Naive thymus-derived CD4-positive, alpha-beta T cell (primary cell): ENCODE data around the gene CNIH4. TPM values are rescaled to one million over a fixed set of nuclear protein-coding genes. Genes with fewer than 3 reads are reported as not detected.
A peak's percentile ranks its signal among the peaks of the same experiment; 100 is the strongest.

ENCODE experiments used
- ATAC-seq: fragments of 150-1000 bp; cut with Tn5 transposase; 2 replicates; pipeline ENCODE4 v1.10.0; 2021; ENCODE audit warnings: mild to moderate bottlenecking, moderate library complexity
- CTCF ChIA-PET: fragments of 350-600 bp; sonication (Branson Sonifier 250); formaldehyde crosslinking; loops from one replicate; lab custom pipeline; 2021; ENCODE audit warnings: antibody characterized with exemption; lab: Charles Lee
- POLR2A ChIA-PET: fragments of 350-600 bp; sonication (Branson Sonifier 250); formaldehyde crosslinking; loops from one replicate; lab custom pipeline; 2021; ENCODE audit warnings: antibody characterized with exemption, inconsistent platforms; lab: Charles Lee
- DNase-seq, 9 donors: peaks; one replicate each; pipeline versions ENCODE4 v3.0.0 to v3.0.0-alpha.2; 2020 to 2022; ENCODE audit warnings: mixed read lengths in 1 of 9
- H3K27ac ChIP-seq: one replicate; pipeline ENCODE4 v1.7.0; 2013; ENCODE audit warnings: mild to moderate bottlenecking, low read depth, low read length, moderate library complexity
- H3K27me3 ChIP-seq, 2 donors: one replicate each; pipeline ENCODE4 v1.7.0; 2013; ENCODE audit warnings: low read length in 2 of 2, mild to moderate bottlenecking in 2 of 2, moderate library complexity in 2 of 2; ENCODE audit not compliant: control insufficient read depth in 2 of 2, insufficient read depth in 2 of 2
- H3K36me3 ChIP-seq, 3 experiments: 1 replicate in 2 of 3; 2 replicates in 1 of 3; pipeline ENCODE4 v1.7.0; 2013; ENCODE audit warnings: low read length in 3 of 3, mild to moderate bottlenecking in 3 of 3, moderate library complexity in 1 of 3; ENCODE audit not compliant: insufficient read depth in 3 of 3, control insufficient read depth in 2 of 3
- H3K4me1 ChIP-seq, 2 donors: one replicate each; pipeline ENCODE4 v1.7.0; 2013; ENCODE audit warnings: low read length in 2 of 2, mild to moderate bottlenecking in 2 of 2, moderate library complexity in 1 of 2; ENCODE audit not compliant: control insufficient read depth in 2 of 2, insufficient read depth in 2 of 2
- H3K4me3 ChIP-seq: 2 replicates; pipeline ENCODE4 v1.7.0; 2013; ENCODE audit warnings: mild to moderate bottlenecking, low read length
- H3K9me3 ChIP-seq, 3 experiments: 1 replicate in 2 of 3; 2 replicates in 1 of 3; pipeline ENCODE4 v1.7.0; 2013; ENCODE audit warnings: low read length in 3 of 3; ENCODE audit not compliant: control insufficient read depth in 2 of 3
- H3K27ac Mint-ChIP-seq, 9 donors: one replicate each; pipeline ENCODE4 v1.8.0; 2020 to 2022; ENCODE audit warnings: mixed read lengths in 9 of 9, mild to moderate bottlenecking in 8 of 9, moderate library complexity in 5 of 9, inconsistent platforms in 2 of 9
- H3K27me3 Mint-ChIP-seq, 5 donors: one replicate each; pipeline ENCODE4 v1.8.0; 2021 to 2022; ENCODE audit warnings: mixed read lengths in 5 of 5, mild to moderate bottlenecking in 1 of 5
- H3K36me3 Mint-ChIP-seq, 5 donors: one replicate each; pipeline ENCODE4 v1.8.0; 2020 to 2022; ENCODE audit warnings: mixed read lengths in 5 of 5, mild to moderate bottlenecking in 3 of 5, inconsistent platforms in 1 of 5
- H3K4me1 Mint-ChIP-seq, 7 donors: one replicate each; pipeline ENCODE4 v1.8.0; 2020 to 2022; ENCODE audit warnings: mixed read lengths in 7 of 7, mild to moderate bottlenecking in 3 of 7, inconsistent platforms in 1 of 7
- H3K4me3 Mint-ChIP-seq, 10 donors: one replicate each; pipeline ENCODE4 v1.8.0; 2020 to 2022; ENCODE audit warnings: mild to moderate bottlenecking in 10 of 10, mixed read lengths in 10 of 10, moderate library complexity in 6 of 10, inconsistent platforms in 2 of 10
- H3K9me3 Mint-ChIP-seq, 11 donors: one replicate each; pipeline ENCODE4 v1.8.0; 2020 to 2022; ENCODE audit warnings: mixed read lengths in 11 of 11, mild to moderate bottlenecking in 4 of 11, inconsistent platforms in 1 of 11, moderate library complexity in 1 of 11
- intact Hi-C, 2 donors: fragments of 100-400 bp; cut with micrococcal nuclease; formaldehyde crosslinking; loops; one replicate each; pipeline ENCODE4 v1.15.1; 2023
- polyA plus RNA-seq, 2 donors: library from polyadenylated mRNA; unstranded; fragments of 300-500 nt; fragmentation: Illumina TruSeq; gene quantifications; one replicate each; pipeline ENCODE4 v1.2.3, GENCODE V29; 2021
- total RNA-seq, 6 experiments: library from RNA in 5 of 6; stranded (reverse) in 5 of 6; gene quantifications; 1 replicate in 5 of 6; 2 replicates in 1 of 6; pipeline ENCODE4 v1.2.3 and lab custom pipeline; 2021 to 2026

The CNIH4 gene
- total and polyA plus RNA-seq, 7 experiments from 2014 or later = 28.1 to 44.8 (median 39.8) TPM

GRCh38 chr1:224325959-224326358 lies 30.7 kb upstream of the CNIH4 start:
- no peaks in the 10 kb centered on the region for H3K27me3 Mint-ChIP-seq
- CTCF ChIA-PET = interaction anchor here (1.6 kb wide), 1 partner anchor 210 kb away, joined by 7 read pairs; no protein-coding TSS in a partner anchor
- H3K9me3 Mint-ChIP-seq = no peaks in the 10 kb centered on the region
- ATAC-seq (no peak), DNase-seq (no peak)
- no peak overlapping the region for H3K27ac Mint-ChIP-seq
- POLR2A ChIA-PET = interaction anchor here (1.8 kb wide), 1 partner anchor 210 kb away, joined by 4 read pairs; no protein-coding TSS in a partner anchor
- H3K36me3 Mint-ChIP-seq = peaks cover 0 to 14% (median 7%) of the 10 kb centered on the region in 5 donors
- peaks cover 28 to 71% (median 52%) of the 10 kb centered on the region in 7 donors for H3K4me1 Mint-ChIP-seq
- no peaks in the 10 kb centered on the region for H3K9me3 ChIP-seq
- no peak overlapping the region for H3K27ac ChIP-seq
- no peak overlapping the region for H3K4me3 ChIP-seq
- peaks cover 3% of the 10 kb centered on the region in 2 donors for H3K4me1 ChIP-seq
- H3K27me3 ChIP-seq = no peaks in the 10 kb centered on the region
- intact Hi-C loops = no loop called here
- H3K36me3 ChIP-seq = peaks cover 0 to 5% (median 4%) of the 10 kb centered on the region in 3 experiments
- no peak overlapping the region for H3K4me3 Mint-ChIP-seq

DNA sequence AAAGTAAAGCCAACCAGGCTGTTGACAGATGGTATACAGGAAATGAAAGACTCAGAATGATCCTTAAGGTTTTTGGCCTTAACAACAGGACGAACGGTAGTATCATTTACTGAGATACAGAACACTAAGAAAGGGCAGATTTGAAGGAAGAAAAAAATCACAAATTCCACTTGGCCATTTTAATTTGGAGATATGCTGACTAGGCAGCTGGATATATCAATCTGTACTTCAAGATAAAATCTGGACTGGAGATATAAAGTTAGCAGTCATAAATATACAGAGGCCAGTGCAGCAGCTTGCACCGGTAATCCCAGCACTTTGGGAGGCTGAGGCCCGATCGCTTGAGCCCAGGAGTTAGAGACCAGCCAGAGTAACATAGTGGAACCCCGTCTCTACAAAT lies 28.0 kb upstream of the CNIH4 start:
- DNase-seq (no peak), ATAC-seq (no peak)
- Mint-ChIP-seq H3K27ac (peak overlapping the region in 6 of 9 donors; percentile 24 to 97 (median 60)), H3K27me3 (no peaks in the 10 kb centered on the region), H3K9me3 (no peaks in the 10 kb centered on the region), H3K4me3 (peak overlapping the region; percentile 65 to 99 (median 92)), H3K36me3 (peaks cover 0 to 6% (median 3%) of the 10 kb centered on the region in 5 donors), H3K4me1 (peaks cover 27 to 65% (median 46%) of the 10 kb centered on the region in 7 donors)
- H3K27ac ChIP-seq = no peak overlapping the region
- H3K27me3 ChIP-seq = no peaks in the 10 kb centered on the region
- intact Hi-C loops = no loop called here
- peaks cover 0 to 5% (median 4%) of the 10 kb centered on the region in 3 experiments for H3K36me3 ChIP-seq
- H3K9me3 ChIP-seq = no peaks in the 10 kb centered on the region
- H3K4me3 ChIP-seq = no peak overlapping the region
- H3K4me1 ChIP-seq = peaks cover 3 to 6% of the 10 kb centered on the region in 2 donors
- POLR2A ChIA-PET = interaction anchor here (1.3 to 2.1 kb wide), 2 partner anchors 29 to 59 kb away, joined by 5 to 11 read pairs; partner anchors contain the start of gene CNIH4
- CTCF ChIA-PET = interaction anchor here (2.1 kb wide), 1 partner anchor 213 kb away, joined by 10 read pairs; no protein-coding TSS in a partner anchor

DNA sequence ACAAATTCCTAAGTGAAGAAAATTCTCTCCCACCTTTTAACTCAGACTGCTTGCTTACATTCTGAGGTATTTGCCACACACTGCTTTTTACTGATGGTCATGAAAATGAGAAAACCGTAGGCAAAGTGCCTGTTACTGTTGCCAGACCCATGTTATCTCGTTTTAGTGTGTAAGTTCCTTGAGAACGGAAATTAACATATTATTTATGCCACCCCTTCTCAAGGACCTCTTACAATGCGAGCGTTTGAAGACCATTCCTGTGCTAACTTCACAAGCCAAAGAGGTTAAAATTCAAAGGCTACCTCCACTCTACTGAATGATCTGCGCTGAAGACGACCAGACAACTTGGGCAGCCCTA lies 27.2 kb upstream of the CNIH4 start:
- Mint-ChIP-seq H3K36me3 (peaks cover 0 to 7% (median 3%) of the 10 kb centered on the region in 5 donors), H3K9me3 (no peaks in the 10 kb centered on the region), H3K27me3 (no peaks in the 10 kb centered on the region), H3K4me1 (peaks cover 29 to 66% (median 50%) of the 10 kb centered on the region in 7 donors), H3K27ac (peak overlapping the region; percentile 97 to 100 (median 99)), H3K4me3 (peak overlapping the region; percentile 91 to 100 (median 97))
- intact Hi-C loops = no loop called here
- Histone ChIP-seq H3K27ac (peak overlapping the region; percentile 90), H3K36me3 (peaks cover 0 to 5% (median 4%) of the 10 kb centered on the region in 3 experiments), H3K9me3 (no peaks in the 10 kb centered on the region), H3K4me1 (peaks cover 3 to 6% of the 10 kb centered on the region in 2 donors), H3K4me3 (peak overlapping the region; percentile 96), H3K27me3 (no peaks in the 10 kb centered on the region)
- ChIA-PET POLR2A (interaction anchor here (0.6 to 2.1 kb wide), 9 partner anchors 12 to 1616 kb away, joined by 3 to 11 read pairs (median 5); partner anchors contain the start of genes CNIH4 and FBXO28), CTCF (interaction anchor here (2.1 kb wide), 1 partner anchor 214 kb away, joined by 10 read pairs; no protein-coding TSS in a partner anchor)
- ATAC-seq = no peak
- no peak for DNase-seq

GRCh38 chr1:224329842-224330753 lies 26.6 kb upstream of the CNIH4 start, which contains the start of gene NVL:
Gene NVL, minus strand, starts transcription at chr1:224330172. Its CDS starts 45 bp downstream, at chr1:224330127.
- H3K4me1 ChIP-seq = peaks cover 3 to 6% of the 10 kb centered on the region in 2 donors
- ATAC-seq = peak; percentile 91
- H3K4me1 Mint-ChIP-seq = peaks cover 29 to 63% (median 47%) of the 10 kb centered on the region in 7 donors

DNA sequence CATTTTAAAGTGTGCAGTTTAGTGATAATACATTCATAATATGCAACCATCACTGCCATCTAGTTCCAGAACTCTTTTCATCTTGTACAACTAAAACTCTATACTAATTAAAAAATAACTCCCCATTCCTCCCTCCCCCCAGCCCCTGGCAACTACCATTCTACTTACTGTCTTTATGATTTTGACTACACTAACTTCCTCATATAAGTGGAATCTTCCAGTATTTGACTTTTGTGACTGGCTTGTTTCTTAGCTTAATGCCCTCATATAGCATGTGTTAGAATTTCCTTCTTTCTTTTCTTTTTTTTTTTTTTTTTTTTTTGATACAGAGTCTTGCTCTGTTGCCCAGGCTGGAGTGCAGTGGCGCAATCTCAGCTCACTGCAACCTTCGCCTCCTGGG lies 25.4 kb upstream of the CNIH4 start:
- no peaks in the 10 kb centered on the region for H3K9me3 Mint-ChIP-seq
- H3K27me3 Mint-ChIP-seq = no peaks in the 10 kb centered on the region
- POLR2A ChIA-PET = interaction anchor here (0.5 to 0.8 kb wide), 2 partner anchors 162 to 489 kb away, joined by 3 to 5 read pairs; no protein-coding TSS in a partner anchor

More at GRCh38 chr1:224329842-224330753, 26.6 kb upstream of the CNIH4 start, which contains the start of gene NVL:
- Histone ChIP-seq H3K36me3 (peaks cover 0 to 5% (median 0%) of the 10 kb centered on the region in 3 experiments), H3K27ac (peak within 1 kb of the TSS; percentile 90), H3K4me3 (peak within 1 kb of the TSS; percentile 96), H3K9me3 (no peaks in the 10 kb centered on the region), H3K27me3 (no peaks in the 10 kb centered on the region)
- no peaks in the 10 kb centered on the region for H3K27me3 Mint-ChIP-seq
- peak within 1 kb of the TSS; percentile 91 to 100 (median 97) for H3K4me3 Mint-ChIP-seq
- ChIA-PET POLR2A (interaction anchor here (0.6 to 2.1 kb wide), 11 partner anchors 12 to 1617 kb away, joined by 3 to 11 read pairs (median 4); partner anchors contain the start of genes CNIH4 and FBXO28), CTCF (interaction anchor here (0.6 to 2.1 kb wide), 3 partner anchors 84 to 214 kb away, joined by 3 to 10 read pairs (median 4); no protein-coding TSS in a partner anchor)
- DNase-seq = peak; percentile 71 to 84 (median 79)
- H3K9me3 Mint-ChIP-seq = no peaks in the 10 kb centered on the region
- H3K36me3 Mint-ChIP-seq = peaks cover 0 to 7% (median 3%) of the 10 kb centered on the region in 5 donors
- intact Hi-C loops = loop anchor here (1.0 to 5.0 kb wide), 13 partner anchors 26 to 1618 kb away; partner anchors contain the start of genes CAPN2 (in 2 of the 2), CNIH4 (in 2 of the 2), DEGS1 (in 2 of the 2) and FBXO28 (in 2 of the 2)
- H3K27ac Mint-ChIP-seq = peak within 1 kb of the TSS; percentile 97 to 100 (median 99)

More for the DNA sequence above, 25.4 kb upstream of the CNIH4 start:
- no peaks in the 10 kb centered on the region for H3K27me3 ChIP-seq
- Mint-ChIP-seq H3K27ac (peak overlapping the region in 6 of 9 donors; percentile 60 to 100 (median 98)), H3K4me3 (peak overlapping the region; percentile 12 to 98 (median 93)), H3K4me1 (peaks cover 29 to 63% (median 47%) of the 10 kb centered on the region in 7 donors), H3K36me3 (peaks cover 0 to 7% (median 0%) of the 10 kb centered on the region in 5 donors)
- H3K4me1 ChIP-seq = peaks cover 3 to 6% of the 10 kb centered on the region in 2 donors
- peaks cover 0 to 5% (median 0%) of the 10 kb centered on the region in 3 experiments for H3K36me3 ChIP-seq
- CTCF ChIA-PET = no interaction called here
- no peaks in the 10 kb centered on the region for H3K9me3 ChIP-seq
- ATAC-seq (no peak), DNase-seq (no peak)
- no peak overlapping the region for H3K4me3 ChIP-seq
- H3K27ac ChIP-seq = peak overlapping the region; percentile 90
- intact Hi-C loops = loop anchor here (2.0 to 5.0 kb wide), 6 partner anchors 84 to 1619 kb away; partner anchors contain the start of genes CAPN2 (in 2 of the 2), AIDA (in 1 of the 2) and BROX (in 1 of the 2)
